Measurements from ENCODE around the gene SERPINA5.

DNA sequence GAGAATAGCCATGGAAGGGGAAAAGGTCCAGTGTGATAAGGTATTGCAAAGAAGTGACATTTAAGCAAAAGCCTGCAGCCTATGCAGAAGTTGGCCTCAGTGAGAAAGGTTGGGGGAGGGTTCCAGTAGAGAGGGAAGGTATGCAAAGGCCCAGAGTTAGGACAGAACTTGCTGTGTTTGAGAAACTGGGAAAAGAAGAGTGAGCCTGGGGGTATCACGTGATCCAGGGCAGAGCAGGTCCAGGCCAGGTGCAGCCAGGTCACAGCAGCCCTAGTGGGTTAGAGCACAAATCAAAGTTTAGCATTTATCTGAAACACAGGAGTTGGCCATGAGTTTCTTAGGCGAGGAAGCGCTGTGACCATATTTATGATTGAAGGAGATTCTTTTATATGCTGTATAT is 1.6 kb downstream of the SERPINA5 start:
- TF ChIP-seq CTCF (IDR thresholded peaks at IDR 0.05; ENCODE audit: low read depth, low read length) (no peak), POLR2A (IDR thresholded peaks at IDR 0.05; ENCODE audit: extremely low read depth, insufficient read length) (no peak), MAX (IDR thresholded peaks at IDR 0.05; ENCODE audit: low read depth, low read length) (no peak)

All from NB4 (cell line).